Panc1 (cell line): Measurements from ENCODE around the gene RGS18.
"Not testable (repeated sequence)": the region's sequence is repeated elsewhere in the genome, so short reads cannot be mapped to it uniquely, and the experiment has no call there.

Source experiments
- POLR2AphosphoS5 ChIP-seq: IDR thresholded peaks from 2 replicates; pipeline ENCODE4 v1.6.1; 2012; ENCODE audit warnings: mild to moderate bottlenecking, low read depth, low read length, moderate library complexity
- SIN3A ChIP-seq: IDR thresholded peaks from 2 replicates; pipeline ENCODE4 v1.6.1; 2012; ENCODE audit warnings: low read depth, mild to moderate bottlenecking, low read length, moderate library complexity, borderline replicate concordance; ENCODE audit not compliant: insufficient read depth
- TCF7L2 ChIP-seq: IDR thresholded peaks from 2 replicates; pipeline ENCODE4 v1.6.1; 2011; ENCODE audit warnings: mild to moderate bottlenecking, low read depth, low read length, inconsistent platforms
- TF ChIP-seq, protein P1 (sequence below): fragments of 450-650 bp; IDR thresholded peaks from 2 replicates; pipeline ENCODE4 v1.5.1; 2017; ENCODE audit warnings: mild to moderate bottlenecking
- TF ChIP-seq, protein P2 (sequence below), 2 experiments: IDR thresholded peaks; 2 replicates each; pipeline ENCODE4 v1.6.1; 2011 to 2012; ENCODE audit warnings: low read depth in 2 of 2, control low read depth in 1 of 2, low read length in 1 of 2, mild to moderate bottlenecking in 1 of 2, moderate library complexity in 1 of 2; ENCODE audit not compliant: insufficient read depth in 1 of 2

DNA sequence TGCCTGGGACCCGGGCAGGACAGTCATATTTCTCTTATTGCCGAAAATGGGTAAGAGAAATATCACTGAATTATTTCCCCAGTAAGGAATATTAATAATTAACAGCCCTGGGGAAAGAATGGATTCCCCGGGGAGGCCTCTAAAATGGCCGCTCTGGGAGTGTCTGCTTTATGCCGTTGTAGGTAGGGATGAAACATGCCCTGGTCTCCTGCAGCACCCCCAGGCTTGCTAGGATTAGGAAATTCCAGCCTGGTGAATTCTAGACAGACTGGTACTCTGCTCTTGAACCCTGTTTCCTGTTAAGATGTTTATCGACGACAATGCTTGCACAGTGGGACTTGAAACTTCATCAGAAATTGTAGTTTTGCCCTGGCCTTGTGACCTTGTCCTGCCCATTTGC, 6.7 kb downstream of the RGS18 start:
- TF ChIP-seq, protein P1, sequence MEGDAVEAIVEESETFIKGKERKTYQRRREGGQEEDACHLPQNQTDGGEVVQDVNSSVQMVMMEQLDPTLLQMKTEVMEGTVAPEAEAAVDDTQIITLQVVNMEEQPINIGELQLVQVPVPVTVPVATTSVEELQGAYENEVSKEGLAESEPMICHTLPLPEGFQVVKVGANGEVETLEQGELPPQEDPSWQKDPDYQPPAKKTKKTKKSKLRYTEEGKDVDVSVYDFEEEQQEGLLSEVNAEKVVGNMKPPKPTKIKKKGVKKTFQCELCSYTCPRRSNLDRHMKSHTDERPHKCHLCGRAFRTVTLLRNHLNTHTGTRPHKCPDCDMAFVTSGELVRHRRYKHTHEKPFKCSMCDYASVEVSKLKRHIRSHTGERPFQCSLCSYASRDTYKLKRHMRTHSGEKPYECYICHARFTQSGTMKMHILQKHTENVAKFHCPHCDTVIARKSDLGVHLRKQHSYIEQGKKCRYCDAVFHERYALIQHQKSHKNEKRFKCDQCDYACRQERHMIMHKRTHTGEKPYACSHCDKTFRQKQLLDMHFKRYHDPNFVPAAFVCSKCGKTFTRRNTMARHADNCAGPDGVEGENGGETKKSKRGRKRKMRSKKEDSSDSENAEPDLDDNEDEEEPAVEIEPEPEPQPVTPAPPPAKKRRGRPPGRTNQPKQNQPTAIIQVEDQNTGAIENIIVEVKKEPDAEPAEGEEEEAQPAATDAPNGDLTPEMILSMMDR: not testable (repeated sequence)
- TF ChIP-seq, protein P2, sequence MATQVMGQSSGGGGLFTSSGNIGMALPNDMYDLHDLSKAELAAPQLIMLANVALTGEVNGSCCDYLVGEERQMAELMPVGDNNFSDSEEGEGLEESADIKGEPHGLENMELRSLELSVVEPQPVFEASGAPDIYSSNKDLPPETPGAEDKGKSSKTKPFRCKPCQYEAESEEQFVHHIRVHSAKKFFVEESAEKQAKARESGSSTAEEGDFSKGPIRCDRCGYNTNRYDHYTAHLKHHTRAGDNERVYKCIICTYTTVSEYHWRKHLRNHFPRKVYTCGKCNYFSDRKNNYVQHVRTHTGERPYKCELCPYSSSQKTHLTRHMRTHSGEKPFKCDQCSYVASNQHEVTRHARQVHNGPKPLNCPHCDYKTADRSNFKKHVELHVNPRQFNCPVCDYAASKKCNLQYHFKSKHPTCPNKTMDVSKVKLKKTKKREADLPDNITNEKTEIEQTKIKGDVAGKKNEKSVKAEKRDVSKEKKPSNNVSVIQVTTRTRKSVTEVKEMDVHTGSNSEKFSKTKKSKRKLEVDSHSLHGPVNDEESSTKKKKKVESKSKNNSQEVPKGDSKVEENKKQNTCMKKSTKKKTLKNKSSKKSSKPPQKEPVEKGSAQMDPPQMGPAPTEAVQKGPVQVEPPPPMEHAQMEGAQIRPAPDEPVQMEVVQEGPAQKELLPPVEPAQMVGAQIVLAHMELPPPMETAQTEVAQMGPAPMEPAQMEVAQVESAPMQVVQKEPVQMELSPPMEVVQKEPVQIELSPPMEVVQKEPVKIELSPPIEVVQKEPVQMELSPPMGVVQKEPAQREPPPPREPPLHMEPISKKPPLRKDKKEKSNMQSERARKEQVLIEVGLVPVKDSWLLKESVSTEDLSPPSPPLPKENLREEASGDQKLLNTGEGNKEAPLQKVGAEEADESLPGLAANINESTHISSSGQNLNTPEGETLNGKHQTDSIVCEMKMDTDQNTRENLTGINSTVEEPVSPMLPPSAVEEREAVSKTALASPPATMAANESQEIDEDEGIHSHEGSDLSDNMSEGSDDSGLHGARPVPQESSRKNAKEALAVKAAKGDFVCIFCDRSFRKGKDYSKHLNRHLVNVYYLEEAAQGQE (IDR thresholded peaks at IDR 0.05; ENCODE audit: insufficient read depth in 1 of 2, low read depth in 2 of 2, low read length in 1 of 2): not testable (repeated sequence)
- not testable (repeated sequence) for TF ChIP-seq POLR2AphosphoS5, TCF7L2, SIN3A
